Thyroid gland (tissue), 4 donors: ENCODE data around the gene PSMB11.
"Not testable (repeated sequence)": the region's sequence is repeated elsewhere in the genome, so short reads cannot be mapped to it uniquely, and the experiment has no call there.

ENCODE experiments used
- CTCF ChIP-seq, 6 experiments: fragments of 200-600 bp in 3 of 6; fragments of 450-650 bp in 3 of 6; sonication (generic) in 3 of 6; IDR thresholded peaks; one replicate each; pipeline ENCODE4 v1.5.1; 2016 to 2019; ENCODE audit warnings: antibody characterized with exemption in 6 of 6, mild to moderate bottlenecking in 2 of 6, inconsistent platforms in 1 of 6, moderate library complexity in 1 of 6
- POLR2A ChIP-seq, 2 donors: fragments of 450-650 bp; IDR thresholded peaks; one replicate each; pipeline ENCODE4 v1.6.1; 2017; ENCODE audit warnings: antibody characterized with exemption in 2 of 2, mild to moderate bottlenecking in 2 of 2, moderate library complexity in 1 of 2

GRCh38 chr14:23013749-23014054 is 28.3 kb upstream of the PSMB11 start:
- not testable (repeated sequence) for TF ChIP-seq CTCF, POLR2A (IDR thresholded peaks at IDR 0.05)
